Measurements from ENCODE around the gene LNP1.

GRCh38 chr3:100489118-100489517 is 87.8 kb downstream of the LNP1 start:
- TF ChIP-seq, protein P1, sequence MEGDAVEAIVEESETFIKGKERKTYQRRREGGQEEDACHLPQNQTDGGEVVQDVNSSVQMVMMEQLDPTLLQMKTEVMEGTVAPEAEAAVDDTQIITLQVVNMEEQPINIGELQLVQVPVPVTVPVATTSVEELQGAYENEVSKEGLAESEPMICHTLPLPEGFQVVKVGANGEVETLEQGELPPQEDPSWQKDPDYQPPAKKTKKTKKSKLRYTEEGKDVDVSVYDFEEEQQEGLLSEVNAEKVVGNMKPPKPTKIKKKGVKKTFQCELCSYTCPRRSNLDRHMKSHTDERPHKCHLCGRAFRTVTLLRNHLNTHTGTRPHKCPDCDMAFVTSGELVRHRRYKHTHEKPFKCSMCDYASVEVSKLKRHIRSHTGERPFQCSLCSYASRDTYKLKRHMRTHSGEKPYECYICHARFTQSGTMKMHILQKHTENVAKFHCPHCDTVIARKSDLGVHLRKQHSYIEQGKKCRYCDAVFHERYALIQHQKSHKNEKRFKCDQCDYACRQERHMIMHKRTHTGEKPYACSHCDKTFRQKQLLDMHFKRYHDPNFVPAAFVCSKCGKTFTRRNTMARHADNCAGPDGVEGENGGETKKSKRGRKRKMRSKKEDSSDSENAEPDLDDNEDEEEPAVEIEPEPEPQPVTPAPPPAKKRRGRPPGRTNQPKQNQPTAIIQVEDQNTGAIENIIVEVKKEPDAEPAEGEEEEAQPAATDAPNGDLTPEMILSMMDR (IDR thresholded peaks at IDR 0.05): no peak
- no peak for TF ChIP-seq POLR2A (IDR thresholded peaks at IDR 0.05)

Data from body of pancreas (tissue), 4 donors.